Endothelial cell of umbilical vein (primary cell): ENCODE data around the gene LRR1. TPM values are rescaled to one million over a fixed set of nuclear protein-coding genes. Genes with fewer than 3 reads are reported as not detected.

ENCODE experiments used
- BruUV-seq: library from RNA; stranded (reverse); fragments of 400-500 nt; replicated peaks from 2 replicates; lab custom pipeline; 2021; lab: Mats Ljungman, UMichigan
- CTCF ChIA-PET: fragments of 300-600, 350-600 bp; sonication (Branson Sonifier 250); formaldehyde crosslinking; loops from one replicate; lab custom pipeline; 2021; ENCODE audit warnings: antibody characterized with exemption, inconsistent platforms; lab: Charles Lee
- POLR2A ChIA-PET: fragments of 300-600, 350-600 bp; sonication (Branson Sonifier 250); formaldehyde crosslinking; loops from one replicate; lab custom pipeline; 2021; ENCODE audit warnings: antibody characterized with exemption, inconsistent platforms; lab: Charles Lee
- DNase-seq: peaks from one replicate; pipeline ENCODE4 v3.0.0-alpha.2; 2011; ENCODE audit warnings: low read depth, low spot score
- FAIRE-seq: peaks from 2 replicates; lab custom pipeline; 2011; peaks lifted over from hg19 to GRCh38; lab: Jason Lieb, UNC
- H2AFZ ChIP-seq: 2 replicates; pipeline ENCODE4 v1.6.0; 2012; ENCODE audit warnings: low read depth, low read length, control low read depth, inconsistent platforms
- H3K27ac ChIP-seq: 2 replicates; pipeline ENCODE4 v1.5.1; 2011; ENCODE audit warnings: low read depth, mild to moderate bottlenecking, control low read depth, low read length, moderate library complexity; ENCODE audit not compliant: insufficient read depth
- H3K27me3 ChIP-seq, 2 experiments: 2 replicates each; pipeline versions ENCODE4 v1.6.0 to v1.6.1; 2011; ENCODE audit warnings: low read length in 2 of 2, mixed read lengths in 1 of 2; ENCODE audit not compliant: control insufficient read depth in 2 of 2, insufficient read depth in 2 of 2
- H3K36me3 ChIP-seq, 2 experiments: 2 replicates in 1 of 2; 3 replicates in 1 of 2; pipeline ENCODE4 v1.5.1; 2011; ENCODE audit warnings: low read length in 2 of 2, mild to moderate bottlenecking in 1 of 2, moderate library complexity in 1 of 2; ENCODE audit not compliant: control insufficient read depth in 2 of 2, insufficient read depth in 2 of 2; ENCODE audit errors: extremely low read depth in 1 of 2
- H3K4me1 ChIP-seq: 3 replicates; pipeline ENCODE4 v1.5.1; 2011; ENCODE audit warnings: mild to moderate bottlenecking, low read length; ENCODE audit not compliant: control insufficient read depth, insufficient read depth; ENCODE audit errors: extremely low read depth
- H3K4me2 ChIP-seq: 2 replicates; pipeline ENCODE4 v1.6.1; 2011; ENCODE audit warnings: low read length, control low read depth, mixed read lengths; ENCODE audit not compliant: insufficient read depth
- H3K4me3 ChIP-seq, 3 experiments: fragments of 200-600 bp in 1 of 3; sonication (generic), shearing (Covaris generic) in 1 of 3; replicated peaks in 1 of 3; 2 replicates each; pipeline ENCODE4 v1.5.1; 2011 to 2016; ENCODE audit warnings: control low read depth in 3 of 3, low read length in 3 of 3, mild to moderate bottlenecking in 2 of 3, inconsistent platforms in 1 of 3, low read depth in 1 of 3, moderate library complexity in 1 of 3; ENCODE audit not compliant: insufficient read depth in 1 of 3
- H3K79me2 ChIP-seq: 2 replicates; pipeline ENCODE4 v1.6.0; 2012; ENCODE audit warnings: low read length, inconsistent platforms; ENCODE audit not compliant: control insufficient read depth, insufficient read depth
- H3K9ac ChIP-seq: replicated peaks from 2 replicates; pipeline ENCODE3; 2011; ENCODE audit warnings: low read length, control low read depth; ENCODE audit not compliant: insufficient read depth; ENCODE audit errors: extremely low read depth
- H3K9me1 ChIP-seq: replicated peaks from 3 replicates; pipeline ENCODE4 v1.6.0; 2011; ENCODE audit warnings: mild to moderate bottlenecking, low read length; ENCODE audit not compliant: control insufficient read depth, insufficient read depth; ENCODE audit errors: extremely low read depth
- H3K9me3 ChIP-seq: replicated peaks from 2 replicates; pipeline ENCODE4 v1.5.1; 2012; ENCODE audit warnings: low read length, inconsistent platforms; ENCODE audit not compliant: control insufficient read depth, insufficient read depth
- H4K20me1 ChIP-seq: replicated peaks from 2 replicates; pipeline ENCODE3; 2011; ENCODE audit warnings: mild to moderate bottlenecking, low read length; ENCODE audit not compliant: control insufficient read depth, insufficient read depth; ENCODE audit errors: extremely low read depth
- EZH2 ChIP-seq: IDR thresholded peaks from 2 replicates; pipeline ENCODE4 v1.6.1; 2012; ENCODE audit warnings: borderline replicate concordance, low read depth, mild to moderate bottlenecking, moderate library complexity, low read length, inconsistent platforms; ENCODE audit not compliant: severe bottlenecking
- GATA2 ChIP-seq: IDR thresholded peaks from 2 replicates; pipeline ENCODE4 v1.7.0; 2011; ENCODE audit warnings: low read depth, mild to moderate bottlenecking, moderate library complexity, mixed read lengths, low read length; ENCODE audit not compliant: insufficient read length, insufficient read depth
- MAX ChIP-seq: IDR thresholded peaks from 2 replicates; pipeline ENCODE4 v1.6.1; 2011; ENCODE audit not compliant: insufficient read depth, insufficient read length
- POLR2A ChIP-seq: IDR thresholded peaks from 2 replicates; pipeline ENCODE4 v1.6.1; 2012; ENCODE audit warnings: low read depth, mild to moderate bottlenecking, control low read depth, low read length
- POLR2AphosphoS5 ChIP-seq: IDR thresholded peaks from 2 replicates; pipeline ENCODE4 v1.6.1; 2012; ENCODE audit warnings: low read depth, mild to moderate bottlenecking, control low read depth, low read length, moderate library complexity; ENCODE audit not compliant: insufficient read depth
- dilution Hi-C: fragments of 300-500 bp; cut with MboI; formaldehyde crosslinking; loops from one replicate; pipeline ENCODE4 v1.15.0; 2019; ENCODE audit warnings: low sequenced_read_pairs; ENCODE audit not compliant: extremely low pct_ligation_motif_present
- intact Hi-C: fragments of 100-400 bp; cut with micrococcal nuclease; formaldehyde crosslinking; loops from one replicate; pipeline ENCODE4 v1.10.0; 2022
- polyA plus RNA-seq, 4 experiments: library from polyadenylated mRNA; depleted of rRNA in 3 of 4; stranded (reverse) in 3 of 4; unstranded in 1 of 4; fragments of >200 nt; gene quantifications; 2 replicates each; pipeline versions ENCODE4 v1.2.1 to v1.2.3, GENCODE V29; 2011 to 2012; ENCODE audit warnings: missing spikeins in 1 of 4
- total RNA-seq: library from RNA; stranded (reverse); gene quantifications from 2 replicates; pipeline ENCODE4 v1.2.3, GENCODE V29; 2021
- TF ChIP-seq, protein P1 (sequence below), 2 donors: IDR thresholded peaks; 1 replicate in 1 of 2; 2 replicates in 1 of 2; pipeline ENCODE4 v1.5.1; 2011; ENCODE audit warnings: low read length in 2 of 2, mild to moderate bottlenecking in 2 of 2, moderate library complexity in 2 of 2, control low read depth in 1 of 2, inconsistent platforms in 1 of 2, low read depth in 1 of 2; ENCODE audit not compliant: insufficient read depth in 1 of 2; ENCODE audit errors: extremely low read depth in 1 of 2

Gene LRR1
- total and polyA plus RNA-seq, 2 donors (not counting 3 experiments of a cell fraction or from before 2014, with no cell fraction given) = 17.7 to 30.9 TPM

DNA sequence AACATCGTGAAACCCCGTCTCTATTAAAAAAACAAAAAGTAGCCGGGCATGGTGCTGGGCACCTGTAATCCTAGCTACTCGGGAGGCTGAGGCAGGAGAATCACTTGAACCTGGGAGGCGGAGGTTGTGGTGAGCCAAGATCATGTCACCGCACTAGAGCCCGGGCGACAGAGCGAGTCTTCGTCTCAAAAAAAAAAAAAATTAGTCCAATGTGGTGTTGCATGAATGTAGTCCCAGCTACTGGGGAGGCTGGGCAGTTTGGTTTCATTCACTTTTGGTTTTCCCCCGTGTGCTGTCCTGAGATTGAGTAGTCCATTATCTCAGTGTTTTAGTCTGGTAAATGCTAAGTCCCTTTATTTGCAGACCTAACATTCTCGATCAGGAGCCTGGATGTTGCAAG is 32.0 kb upstream of the LRR1 start:
- Histone ChIP-seq H3K9ac (no peak overlapping the region), H3K79me2 (no peaks in the 10 kb centered on the region), H3K36me3 (no peaks in the 10 kb centered on the region), H4K20me1 (no peaks in the 10 kb centered on the region), H3K4me3 (no peak overlapping the region), H2AFZ (no peak overlapping the region), H3K4me1 (no peaks in the 10 kb centered on the region), H3K27ac (no peak overlapping the region), H3K9me1 (no peaks in the 10 kb centered on the region), H3K27me3 (no peaks in the 10 kb centered on the region), H3K4me2 (no peak overlapping the region), H3K9me3 (no peaks in the 10 kb centered on the region)
- intact Hi-C loops (no loop called here), dilution Hi-C loops (no loop called here)
- POLR2A ChIA-PET = no interaction called here
- FAIRE-seq (no peak), DNase-seq (no peak)
- TF ChIP-seq GATA2 = no peak
- no TSS peak for BruUV-seq
- CTCF ChIA-PET = interaction anchor here (1.8 kb wide), 1 partner anchor 105 kb away, joined by 4 read pairs; no protein-coding TSS in a partner anchor

GRCh38 chr14:49569281-49569680 is 29.5 kb upstream of the LRR1 start:
- H3K9ac ChIP-seq = no peak overlapping the region
- H3K4me2 ChIP-seq = no peak overlapping the region
- ChIA-PET CTCF (no interaction called here), POLR2A (no interaction called here)
- dilution Hi-C loops = no loop called here
- no peaks in the 10 kb centered on the region for H3K4me1 ChIP-seq
- no peaks in the 10 kb centered on the region for H3K36me3 ChIP-seq
- TF ChIP-seq POLR2A (no peak), GATA2 (no peak), EZH2 (no peak), MAX (no peak), POLR2AphosphoS5 (no peak)
- TF ChIP-seq, protein P1, sequence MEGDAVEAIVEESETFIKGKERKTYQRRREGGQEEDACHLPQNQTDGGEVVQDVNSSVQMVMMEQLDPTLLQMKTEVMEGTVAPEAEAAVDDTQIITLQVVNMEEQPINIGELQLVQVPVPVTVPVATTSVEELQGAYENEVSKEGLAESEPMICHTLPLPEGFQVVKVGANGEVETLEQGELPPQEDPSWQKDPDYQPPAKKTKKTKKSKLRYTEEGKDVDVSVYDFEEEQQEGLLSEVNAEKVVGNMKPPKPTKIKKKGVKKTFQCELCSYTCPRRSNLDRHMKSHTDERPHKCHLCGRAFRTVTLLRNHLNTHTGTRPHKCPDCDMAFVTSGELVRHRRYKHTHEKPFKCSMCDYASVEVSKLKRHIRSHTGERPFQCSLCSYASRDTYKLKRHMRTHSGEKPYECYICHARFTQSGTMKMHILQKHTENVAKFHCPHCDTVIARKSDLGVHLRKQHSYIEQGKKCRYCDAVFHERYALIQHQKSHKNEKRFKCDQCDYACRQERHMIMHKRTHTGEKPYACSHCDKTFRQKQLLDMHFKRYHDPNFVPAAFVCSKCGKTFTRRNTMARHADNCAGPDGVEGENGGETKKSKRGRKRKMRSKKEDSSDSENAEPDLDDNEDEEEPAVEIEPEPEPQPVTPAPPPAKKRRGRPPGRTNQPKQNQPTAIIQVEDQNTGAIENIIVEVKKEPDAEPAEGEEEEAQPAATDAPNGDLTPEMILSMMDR (IDR thresholded peaks at IDR 0.05; ENCODE audit: extremely low read depth in 1 of 2, insufficient read depth in 1 of 2, low read depth in 1 of 2, low read length in 2 of 2) = no peak
- no peak overlapping the region for H3K4me3 ChIP-seq
- H3K27me3 ChIP-seq = no peaks in the 10 kb centered on the region
- FAIRE-seq (no peak), DNase-seq (no peak)
- H2AFZ ChIP-seq = no peak overlapping the region
- H3K9me1 ChIP-seq = no peaks in the 10 kb centered on the region
- intact Hi-C loops = no loop called here
- no TSS peak for BruUV-seq
- no peaks in the 10 kb centered on the region for H3K9me3 ChIP-seq
- H3K79me2 ChIP-seq = no peaks in the 10 kb centered on the region
- no peaks in the 10 kb centered on the region for H4K20me1 ChIP-seq
- H3K27ac ChIP-seq = no peak overlapping the region
